Stimulated activated CD4-positive, alpha-beta T cell treated with anti-CD3 and anti-CD28 coated beads, Interleukin-4, amount 100 ng/mL, for 24 hours (primary cell): Measurements from ENCODE around the gene GRIN2A.
"Not testable (repeated sequence)": the region's sequence is repeated elsewhere in the genome, so short reads cannot be mapped to it uniquely, and the experiment has no call there.

Experiments
- DNase-seq: peaks from one replicate; pipeline ENCODE4 v3.0.0-alpha.2; 2020

The GRIN2A gene

GRCh38 chr16:9907752-9908151, 274.5 kb downstream of the GRIN2A start:
- no peak for DNase-seq

GRCh38 chr16:9906218-9906617, 276.0 kb downstream of the GRIN2A start:
- no peak for DNase-seq

GRCh38 chr16:9904526-9904925, 277.7 kb downstream of the GRIN2A start:
- DNase-seq: no peak

- no peak for DNase-seq
Measured at GRCh38 chr16:9900576-9900975, 281.7 kb downstream of the GRIN2A start.

GRCh38 chr16:9898555-9898954, 283.7 kb downstream of the GRIN2A start:
- DNase-seq: no peak

- DNase-seq: no peak
Measured at GRCh38 chr16:9898124-9898523, 284.1 kb downstream of the GRIN2A start.

DNA sequence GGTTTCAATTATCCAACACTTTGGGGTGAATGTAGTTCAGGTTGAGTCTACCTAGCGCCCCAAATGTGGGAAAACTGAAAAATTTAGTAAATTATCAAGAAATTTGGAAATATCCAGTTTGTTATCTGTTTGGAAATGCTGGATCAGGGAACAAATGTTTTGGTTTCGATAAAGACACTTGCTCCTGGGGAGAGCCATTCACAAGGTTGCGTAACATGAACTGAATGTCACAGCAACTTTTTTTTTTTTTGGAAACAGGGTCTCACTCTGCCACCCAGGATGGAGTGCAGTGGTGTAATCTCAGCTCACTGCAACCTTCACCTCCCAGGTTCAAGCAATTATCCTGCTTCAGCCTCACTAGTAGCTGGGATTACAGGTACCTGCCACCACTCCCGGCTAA, 286.4 kb downstream of the GRIN2A start:
- no peak for DNase-seq

GRCh38 chr16:9885876-9886275, 296.4 kb downstream of the GRIN2A start:
- DNase-seq: no peak

- DNase-seq: no peak
Measured at GRCh38 chr16:9885467-9885866, 296.8 kb downstream of the GRIN2A start.

- not testable (repeated sequence) for DNase-seq
Measured at GRCh38 chr16:9875981-9876380, 306.2 kb downstream of the GRIN2A start.

GRCh38 chr16:9874219-9874618, 308.0 kb downstream of the GRIN2A start:
- no peak for DNase-seq

DNA sequence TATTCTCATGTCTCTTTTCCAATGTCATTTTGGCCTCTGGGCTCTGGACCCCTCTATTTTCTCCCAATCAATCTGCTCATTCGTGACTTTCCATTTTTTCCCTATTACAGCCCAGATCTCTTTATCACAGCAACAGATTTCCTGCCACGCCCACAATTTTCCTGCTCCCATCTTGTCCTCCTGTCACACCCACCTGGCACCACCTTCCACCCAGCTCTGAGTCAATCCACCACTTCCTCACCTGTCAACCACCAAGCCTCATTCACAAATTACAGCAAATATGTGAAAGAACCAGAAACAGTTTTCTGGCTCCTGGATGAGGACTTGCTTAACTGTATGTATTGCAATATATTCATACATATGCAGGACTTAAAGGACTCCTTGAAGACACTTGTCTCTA, 311.3 kb downstream of the GRIN2A start:
- DNase-seq: no peak

DNA sequence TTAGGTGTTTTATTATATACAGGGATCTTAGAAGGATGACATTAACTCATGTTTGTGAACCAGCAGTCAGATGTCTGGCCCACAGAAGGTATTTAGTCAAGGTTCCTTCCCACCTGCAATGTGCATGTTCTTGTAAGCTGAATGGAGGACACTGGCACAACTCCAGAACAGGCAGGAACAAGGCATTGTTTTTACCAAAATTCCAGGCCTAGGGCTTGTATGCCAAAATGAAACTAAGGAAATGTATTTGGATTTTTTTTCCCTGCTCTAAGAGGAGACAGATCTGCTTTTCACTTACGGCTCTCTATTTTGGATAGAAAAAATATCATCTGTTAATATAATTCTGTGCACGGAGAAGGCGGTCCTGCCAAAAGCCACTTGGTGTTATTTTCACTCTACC, 312.5 kb downstream of the GRIN2A start:
- DNase-seq: no peak

GRCh38 chr16:9868606-9869149, 313.6 kb downstream of the GRIN2A start:
- no peak for DNase-seq

DNA sequence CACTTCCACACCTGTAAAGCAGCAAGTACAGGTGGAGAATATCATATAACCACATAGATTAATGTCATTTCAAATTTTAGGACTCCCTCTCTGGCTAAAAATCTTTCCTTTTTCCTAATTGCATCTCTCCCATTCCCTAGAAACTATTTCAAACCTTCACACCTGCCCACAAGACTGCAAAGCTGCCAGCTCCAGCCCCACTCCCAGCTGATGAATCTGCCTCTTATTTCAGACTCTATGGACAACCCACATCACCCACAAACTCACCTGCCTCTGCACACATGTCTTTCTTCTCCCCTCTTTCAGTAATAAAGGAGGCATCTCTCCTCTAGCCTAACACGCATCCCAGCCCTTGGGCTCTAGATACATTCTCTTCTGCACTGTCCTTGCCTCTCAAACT, 315.1 kb downstream of the GRIN2A start:
- no peak for DNase-seq

- no peak for DNase-seq
Measured at GRCh38 chr16:9864461-9864860, 317.8 kb downstream of the GRIN2A start.

DNA sequence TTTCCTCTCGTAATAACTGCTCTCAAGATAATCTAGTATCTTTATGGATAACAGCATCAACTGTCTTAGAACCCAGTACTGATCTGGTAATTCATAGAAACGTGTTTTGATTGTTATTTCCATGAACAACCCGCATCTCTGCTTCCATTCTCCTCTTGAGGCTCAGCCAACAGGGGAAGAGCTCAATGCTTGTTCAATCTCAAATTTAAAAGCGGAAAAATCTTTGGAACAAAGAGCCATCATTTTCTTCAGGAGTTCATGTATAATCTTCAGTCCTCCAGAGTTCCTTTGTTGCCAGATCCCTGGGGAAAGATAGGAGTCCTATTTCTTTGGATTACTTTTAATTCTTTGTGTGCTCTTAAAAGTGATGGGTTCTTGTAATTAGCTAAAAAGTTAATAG, 319.9 kb downstream of the GRIN2A start:
- DNase-seq: no peak

DNA sequence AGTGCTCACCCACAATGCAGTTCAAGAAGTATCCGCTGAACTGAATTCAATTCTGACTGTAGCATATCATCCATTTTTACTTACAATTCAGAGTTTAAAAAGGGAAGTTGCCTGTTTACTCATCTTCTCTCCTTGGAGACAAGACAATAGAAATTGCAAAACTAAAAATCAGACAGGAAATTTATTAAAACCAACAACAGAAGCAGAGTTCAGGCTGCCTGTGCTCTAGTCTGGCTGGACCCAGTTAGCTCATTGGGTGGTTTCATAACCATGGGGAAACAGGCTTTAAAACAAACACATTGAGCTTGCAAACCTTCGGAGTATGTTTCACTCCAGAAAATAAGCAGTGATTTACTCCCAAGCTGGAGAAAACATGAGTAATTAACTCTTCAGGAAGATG, 321.4 kb downstream of the GRIN2A start:
- no peak for DNase-seq

- DNase-seq: no peak
Measured at GRCh38 chr16:9859701-9860327, 322.4 kb downstream of the GRIN2A start.

GRCh38 chr16:9854675-9855074, 327.6 kb downstream of the GRIN2A start:
- DNase-seq: no peak

- DNase-seq: no peak
Measured at GRCh38 chr16:9852003-9852402, 330.2 kb downstream of the GRIN2A start.

GRCh38 chr16:9850817-9851216, 331.4 kb downstream of the GRIN2A start:
- DNase-seq: no peak

DNA sequence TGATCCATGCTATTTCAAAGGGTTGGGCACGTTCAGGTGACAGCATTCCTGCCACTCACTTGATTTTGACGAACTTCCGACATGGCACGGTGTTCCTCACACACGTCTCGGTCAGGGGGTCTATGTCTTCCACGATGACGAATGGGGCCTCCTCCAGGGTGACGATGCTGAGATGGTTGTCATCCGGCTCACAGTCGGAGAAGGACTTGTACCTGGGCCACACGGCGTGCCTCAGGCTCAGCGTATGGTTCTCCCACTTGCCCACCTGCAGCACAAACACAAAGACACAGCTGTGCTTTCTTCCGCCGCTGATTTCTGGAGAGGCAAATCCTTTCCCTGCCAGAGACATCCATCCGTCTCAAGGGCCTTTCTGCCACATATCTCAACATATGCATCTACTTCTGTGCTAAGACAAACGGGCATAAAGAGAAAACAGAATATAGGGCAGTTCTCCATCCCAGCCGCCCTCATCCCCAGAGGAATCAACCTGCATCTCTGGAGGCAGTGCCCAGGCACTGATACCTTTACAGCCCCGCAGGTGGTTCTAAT, 332.5 kb downstream of the GRIN2A start:
- no peak for DNase-seq

DNA sequence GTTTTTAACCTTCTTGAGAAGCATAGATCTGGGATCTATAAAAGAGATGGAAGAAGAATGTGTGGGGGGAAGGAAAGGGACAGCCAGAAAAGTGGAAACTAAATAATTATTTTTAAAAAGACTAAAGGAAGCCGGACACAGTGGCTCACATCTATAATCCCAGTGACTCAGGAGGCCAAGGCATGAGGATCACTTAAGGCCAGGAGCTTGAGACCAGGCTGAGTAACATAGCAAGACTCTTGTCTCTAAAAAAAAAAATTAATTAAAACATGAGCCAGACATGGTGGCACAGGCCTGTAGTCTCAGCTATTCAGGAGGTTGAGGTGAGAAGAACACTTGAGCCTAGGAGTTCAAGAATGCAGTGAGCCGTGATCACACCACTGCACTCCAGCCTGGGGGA, 335.1 kb downstream of the GRIN2A start:
- no peak for DNase-seq
